ENCODE measurements around the gene CACNA2D3.

The CACNA2D3 gene

GRCh38 chr3:54192026-54192425 lies 69.7 kb downstream of the CACNA2D3 start:
- TF ChIP-seq CTCF (IDR thresholded peaks at IDR 0.05): no peak

GRCh38 chr3:54193093-54193492 lies 70.7 kb downstream of the CACNA2D3 start:
- TF ChIP-seq CTCF (IDR thresholded peaks at IDR 0.05): no peak

GRCh38 chr3:54196360-54196991 lies 74.1 kb downstream of the CACNA2D3 start:
- no peak for TF ChIP-seq CTCF (IDR thresholded peaks at IDR 0.05)

GRCh38 chr3:54197509-54197908 lies 75.2 kb downstream of the CACNA2D3 start:
- TF ChIP-seq CTCF (IDR thresholded peaks at IDR 0.05): no peak

- no peak for TF ChIP-seq CTCF (IDR thresholded peaks at IDR 0.05)
These were observed 76.2 kb downstream of the CACNA2D3 start for GRCh38 chr3:54198556-54198955.

GRCh38 chr3:54202054-54202453 lies 79.7 kb downstream of the CACNA2D3 start:
- TF ChIP-seq CTCF (IDR thresholded peaks at IDR 0.05): no peak

- no peak for TF ChIP-seq CTCF (IDR thresholded peaks at IDR 0.05)
These were observed 80.4 kb downstream of the CACNA2D3 start for GRCh38 chr3:54202651-54203248.

All from LNCAP (cell line).